Measurements from ENCODE around the gene MED26. TPM values are rescaled to one million over a fixed set of nuclear protein-coding genes. Genes with fewer than 3 reads are reported as not detected.

MED26 gene
- total RNA-seq, 1 donor from 2014 or later, result 15.0 TPM

DNA sequence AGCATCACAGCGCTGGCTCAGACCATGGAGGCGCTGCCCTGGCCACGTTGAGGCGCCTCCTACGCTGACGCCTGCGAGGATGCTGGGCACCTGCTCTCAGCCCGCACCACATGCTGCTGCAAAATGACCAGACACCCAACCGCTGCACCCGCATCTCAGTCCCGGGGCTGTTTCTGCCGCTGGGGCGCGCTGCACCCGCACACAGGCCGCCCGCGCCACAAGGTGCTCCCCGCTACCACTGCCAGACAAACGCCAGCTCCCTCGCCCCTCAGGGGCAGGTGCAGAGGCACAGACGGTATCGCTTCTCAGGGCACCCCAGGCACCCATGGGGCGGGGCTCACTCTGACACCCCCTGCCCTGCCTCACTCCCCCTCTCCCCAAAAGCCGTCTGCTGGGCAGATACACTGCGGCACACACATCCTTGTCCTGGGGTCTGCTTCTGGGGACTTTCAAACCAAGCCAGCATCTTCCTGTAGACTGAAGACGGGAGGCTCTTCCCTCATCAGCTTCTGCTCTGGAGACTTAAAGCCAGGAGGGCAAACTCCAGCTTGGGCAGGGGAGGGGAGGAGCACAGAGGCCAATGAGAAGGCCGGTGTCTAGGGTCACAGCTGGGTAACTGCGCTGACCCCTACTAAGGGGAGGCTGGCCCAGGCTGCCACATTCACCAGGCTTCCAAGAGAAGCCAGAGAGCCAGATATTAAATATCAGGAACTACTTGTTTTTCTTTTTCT is 102.1 kb downstream of the MED26 start:
- Histone ChIP-seq H4K20me1 (ENCODE audit: insufficient read depth, low read length) (peaks cover 43% of the 10 kb centered on the region), H3K9me3 (ENCODE audit: insufficient read depth, low read depth, low read length) (no peaks in the 10 kb centered on the region), H3K4me2 (ENCODE audit: low read length) (no peak overlapping the region), H3K36me3 (ENCODE audit: insufficient read depth, low read length) (peaks cover 30% of the 10 kb centered on the region), H3K9ac (ENCODE audit: low read length) (no peak overlapping the region), H2AFZ (ENCODE audit: low read depth, low read length) (no peak overlapping the region), H3K4me1 (ENCODE audit: insufficient read depth, low read length) (no peaks in the 10 kb centered on the region), H3K79me2 (ENCODE audit: insufficient read depth, low read length) (peaks cover 7% of the 10 kb centered on the region), H3K27ac (ENCODE audit: low read depth, low read length) (no peak overlapping the region), H3K27me3 (ENCODE audit: insufficient read depth, low read length) (no peaks in the 10 kb centered on the region), H3K4me3 (ENCODE audit: insufficient read depth, low read depth, low read length) (no peak overlapping the region)
- no peak for DNase-seq (ENCODE audit: low read depth)
- Mint-ChIP-seq H3K9me3 (ENCODE audit: unreplicated experiment) (no peaks in the 10 kb centered on the region), H3K27ac (ENCODE audit: unreplicated experiment) (no peak overlapping the region), H3K27me3 (ENCODE audit: low read depth, unreplicated experiment) (no peaks in the 10 kb centered on the region), H3K4me1 (ENCODE audit: low read depth, unreplicated experiment) (no peaks in the 10 kb centered on the region), H3K36me3 (ENCODE audit: low read depth, unreplicated experiment) (peaks cover 14% of the 10 kb centered on the region), H3K4me3 (ENCODE audit: unreplicated experiment) (no peak overlapping the region)
- no peak for FAIRE-seq
- TF ChIP-seq EZH2 (IDR thresholded peaks at IDR 0.05; ENCODE audit: insufficient read depth, low read length), result no peak
- TF ChIP-seq, protein P1, sequence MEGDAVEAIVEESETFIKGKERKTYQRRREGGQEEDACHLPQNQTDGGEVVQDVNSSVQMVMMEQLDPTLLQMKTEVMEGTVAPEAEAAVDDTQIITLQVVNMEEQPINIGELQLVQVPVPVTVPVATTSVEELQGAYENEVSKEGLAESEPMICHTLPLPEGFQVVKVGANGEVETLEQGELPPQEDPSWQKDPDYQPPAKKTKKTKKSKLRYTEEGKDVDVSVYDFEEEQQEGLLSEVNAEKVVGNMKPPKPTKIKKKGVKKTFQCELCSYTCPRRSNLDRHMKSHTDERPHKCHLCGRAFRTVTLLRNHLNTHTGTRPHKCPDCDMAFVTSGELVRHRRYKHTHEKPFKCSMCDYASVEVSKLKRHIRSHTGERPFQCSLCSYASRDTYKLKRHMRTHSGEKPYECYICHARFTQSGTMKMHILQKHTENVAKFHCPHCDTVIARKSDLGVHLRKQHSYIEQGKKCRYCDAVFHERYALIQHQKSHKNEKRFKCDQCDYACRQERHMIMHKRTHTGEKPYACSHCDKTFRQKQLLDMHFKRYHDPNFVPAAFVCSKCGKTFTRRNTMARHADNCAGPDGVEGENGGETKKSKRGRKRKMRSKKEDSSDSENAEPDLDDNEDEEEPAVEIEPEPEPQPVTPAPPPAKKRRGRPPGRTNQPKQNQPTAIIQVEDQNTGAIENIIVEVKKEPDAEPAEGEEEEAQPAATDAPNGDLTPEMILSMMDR (IDR thresholded peaks at IDR 0.05; ENCODE audit: insufficient read depth, low read depth, low read length), result no peak

DNA sequence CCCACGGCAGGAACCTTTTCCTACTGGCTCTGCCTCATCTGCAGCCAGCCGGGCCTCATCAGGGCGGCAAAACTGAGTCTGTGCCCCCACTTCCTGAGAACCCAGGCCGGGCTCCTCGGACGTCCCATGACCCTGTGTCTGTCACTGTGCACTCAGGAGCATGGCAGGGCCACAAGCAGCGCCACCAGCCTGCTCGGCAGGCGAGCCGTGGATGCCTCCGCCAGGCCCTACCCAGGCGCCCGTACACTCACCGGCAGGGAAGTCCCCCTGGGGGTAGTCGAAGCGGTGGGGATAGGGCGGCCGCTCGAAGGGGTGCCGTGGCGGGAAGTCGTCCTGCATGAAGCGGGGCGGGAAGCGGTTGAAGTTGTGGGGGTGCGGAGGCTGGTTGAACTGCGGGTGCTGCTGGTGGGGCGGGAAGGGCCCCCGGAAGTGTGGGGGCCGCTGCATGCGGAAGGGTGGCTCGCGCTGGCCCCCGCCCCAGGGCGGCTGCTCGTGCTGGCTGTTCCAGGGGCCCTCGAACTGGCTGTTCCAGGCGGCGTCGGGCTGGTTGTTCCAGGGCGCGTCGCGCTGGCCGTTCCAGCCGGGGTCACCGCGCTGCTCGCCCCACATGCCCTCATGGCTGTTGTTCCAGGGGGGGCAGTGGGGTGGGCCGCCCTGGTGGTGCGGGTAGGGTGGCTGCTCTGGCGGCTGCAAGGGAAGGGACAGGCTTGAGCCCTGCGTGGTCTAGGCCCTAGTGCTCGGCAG is 102.8 kb downstream of the MED26 start:
- Mint-ChIP-seq H3K27me3 (ENCODE audit: low read depth, unreplicated experiment) (no peaks in the 10 kb centered on the region), H3K36me3 (ENCODE audit: low read depth, unreplicated experiment) (peaks cover 14% of the 10 kb centered on the region), H3K9me3 (ENCODE audit: unreplicated experiment) (no peaks in the 10 kb centered on the region), H3K4me3 (ENCODE audit: unreplicated experiment) (no peak overlapping the region), H3K4me1 (ENCODE audit: low read depth, unreplicated experiment) (no peaks in the 10 kb centered on the region), H3K27ac (ENCODE audit: unreplicated experiment) (no peak overlapping the region)
- no peaks in the 10 kb centered on the region for H3K4me1 ChIP-seq (ENCODE audit: insufficient read depth, low read length)
- peaks cover 7% of the 10 kb centered on the region for H3K79me2 ChIP-seq (ENCODE audit: insufficient read depth, low read length)
- peaks cover 27% of the 10 kb centered on the region for H3K36me3 ChIP-seq (ENCODE audit: insufficient read depth, low read length)
- TF ChIP-seq, protein P1 (IDR thresholded peaks at IDR 0.05; ENCODE audit: insufficient read depth, low read depth, low read length), result no peak
- no peak for TF ChIP-seq EZH2 (IDR thresholded peaks at IDR 0.05; ENCODE audit: insufficient read depth, low read length)
- H4K20me1 ChIP-seq (ENCODE audit: insufficient read depth, low read length), result peaks cover 40% of the 10 kb centered on the region
- H3K4me2 ChIP-seq (ENCODE audit: low read length), result no peak overlapping the region
- no peak overlapping the region for H3K4me3 ChIP-seq (ENCODE audit: insufficient read depth, low read depth, low read length)
- no peak for FAIRE-seq
- no peak overlapping the region for H3K27ac ChIP-seq (ENCODE audit: low read depth, low read length)
- DNase-seq (ENCODE audit: low read depth), result no peak
- no peak overlapping the region for H3K9ac ChIP-seq (ENCODE audit: low read length)
- no peaks in the 10 kb centered on the region for H3K9me3 ChIP-seq (ENCODE audit: insufficient read depth, low read depth, low read length)
- H3K27me3 ChIP-seq (ENCODE audit: insufficient read depth, low read length), result no peaks in the 10 kb centered on the region
- H2AFZ ChIP-seq (ENCODE audit: low read depth, low read length), result no peak overlapping the region

Other genes with a start within 250 kb of the MED26 start
- gene EPS15L1, start 156.2 kb downstream of the MED26 start, total RNA-seq, result 35.1 and 36.8 TPM in 2 replicates
- gene CALR3, start 132.0 kb downstream of the MED26 start, total RNA-seq, result not detected in 2 replicates
- gene C19orf44, start 131.8 kb downstream of the MED26 start, total RNA-seq, result 4.4 and 5.0 TPM in 2 replicates
- 41.5 and 45.3 TPM in 2 replicates for gene CHERP, start 85.8 kb downstream of the MED26 start, total RNA-seq
- gene SLC35E1, start 55.8 kb downstream of the MED26 start, total RNA-seq, result 63.1 and 66.2 TPM in 2 replicates
- gene SMIM7, start 31.9 kb upstream of the MED26 start, total RNA-seq, result 45.3 and 49.4 TPM in 2 replicates
- gene TMEM38A, start 32.9 kb upstream of the MED26 start, total RNA-seq, result 1.9 and 2.2 TPM in 2 replicates
- not detected in 2 replicates for gene NWD1, start 91.6 kb upstream of the MED26 start, total RNA-seq
- gene SIN3B, start 201.2 kb upstream of the MED26 start, total RNA-seq, result 79.8 and 86.1 TPM in 2 replicates